H54 (cell line): ENCODE results near the gene RPUSD1.

Experiments
- DNase-seq: peaks from one replicate; pipeline ENCODE4 v3.0.0; 2011; ENCODE audit warnings: low spot score, mixed read lengths; ENCODE audit not compliant: insufficient read length
- FAIRE-seq: peaks from 3 replicates; lab custom pipeline; 2011; peaks lifted over from hg19 to GRCh38; lab: Jason Lieb, UNC
- POLR2A ChIP-seq: IDR thresholded peaks from 2 replicates; pipeline ENCODE4 v1.6.1; 2011; ENCODE audit warnings: low read depth, mild to moderate bottlenecking, low read length

The RPUSD1 gene

GRCh38 chr16:787321-787966, 737 bp downstream of the RPUSD1 start:
- no peak for TF ChIP-seq POLR2A
- FAIRE-seq (no peak), DNase-seq (no peak)

GRCh38 chr16:785563-786535, 2.3 kb downstream of the RPUSD1 start:
- FAIRE-seq (no peak), DNase-seq (no peak)
- TF ChIP-seq POLR2A: no peak

- TF ChIP-seq POLR2A: no peak
- no peak for FAIRE-seq
- no peak for DNase-seq
Observed at GRCh38 chr16:784431-784830, 3.8 kb downstream of the RPUSD1 start.

DNA sequence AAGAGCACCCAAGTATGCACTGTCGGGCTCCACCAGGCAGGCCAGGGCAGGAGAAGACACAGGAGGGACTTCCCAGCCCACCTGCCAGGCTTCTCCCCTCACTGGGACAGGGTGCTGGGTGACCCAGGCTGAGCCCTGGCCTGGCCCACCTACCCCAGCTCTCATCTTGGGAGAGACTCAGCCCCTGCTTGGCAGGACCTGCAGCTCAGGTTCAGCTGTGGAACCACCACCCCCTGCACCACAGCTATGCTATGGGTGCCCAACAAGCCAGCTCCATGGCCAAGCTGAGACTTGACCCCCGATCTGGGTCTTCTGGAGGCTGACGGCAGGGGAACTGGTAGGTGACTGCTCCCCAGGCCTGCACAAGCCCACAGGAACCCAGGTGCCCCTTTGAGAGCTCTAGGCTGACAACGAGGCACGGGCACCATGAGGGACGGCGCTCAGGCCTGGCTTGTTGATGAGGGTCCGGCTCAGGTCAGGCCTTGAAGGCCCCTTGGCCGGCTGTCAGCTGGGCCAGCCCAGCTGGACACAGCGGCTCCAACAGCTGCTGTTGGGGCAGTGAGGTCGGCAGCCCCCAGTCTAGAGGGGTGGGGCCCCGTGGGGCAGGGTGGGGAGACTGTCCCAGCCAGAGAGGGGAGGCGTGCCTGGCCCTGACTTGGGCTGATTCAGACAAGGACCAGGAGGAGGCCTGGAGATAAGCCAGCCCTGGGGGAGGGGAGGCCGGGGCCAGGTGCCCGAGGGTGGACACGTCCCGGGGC, 4.6 kb downstream of the RPUSD1 start:
- DNase-seq (no peak), FAIRE-seq (no peak)
- no peak for TF ChIP-seq POLR2A

- FAIRE-seq (no peak), DNase-seq (no peak)
- TF ChIP-seq POLR2A: peak; percentile 10; the same call in 1 of the 2 replicates
Observed at GRCh38 chr16:782766-783403, 5.3 kb downstream of the RPUSD1 start.

- no peak for TF ChIP-seq POLR2A
- FAIRE-seq (no peak), DNase-seq (no peak)
Observed at GRCh38 chr16:782258-782657, 5.9 kb downstream of the RPUSD1 start.

DNA sequence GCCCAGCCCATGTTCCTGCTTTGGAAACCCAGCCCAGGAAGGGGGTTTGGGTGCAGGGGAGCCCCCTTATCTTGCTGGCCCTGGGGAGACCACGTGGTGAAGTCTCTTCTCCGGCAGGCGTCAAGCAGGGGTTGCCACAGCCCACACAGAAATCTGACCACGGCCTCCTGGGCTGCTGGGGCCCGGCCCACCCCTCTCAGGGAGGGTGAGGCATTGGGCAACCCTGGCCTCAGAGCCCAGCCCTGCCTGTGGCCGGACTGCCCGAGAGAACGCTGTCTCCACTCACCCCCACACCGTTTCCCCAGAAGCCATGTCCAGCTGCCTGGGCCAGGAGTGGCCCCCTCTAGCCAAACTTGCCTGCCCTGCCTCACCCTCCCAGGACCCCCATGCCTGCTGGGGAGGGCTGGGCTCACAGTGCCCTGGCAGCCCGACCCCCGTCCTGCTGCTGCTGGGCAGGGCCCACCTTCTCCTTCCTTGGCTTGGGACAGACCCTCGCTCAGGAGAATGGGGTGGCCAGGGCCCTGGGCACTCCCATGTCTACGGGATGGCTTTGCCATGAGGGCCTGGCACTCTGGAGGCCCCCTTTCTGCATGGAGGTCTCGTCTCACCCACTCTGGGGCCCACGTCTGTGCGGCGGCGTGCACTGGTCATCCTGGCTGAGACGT, 6.7 kb downstream of the RPUSD1 start:
- FAIRE-seq (no peak), DNase-seq (no peak)
- TF ChIP-seq POLR2A: no peak

DNA sequence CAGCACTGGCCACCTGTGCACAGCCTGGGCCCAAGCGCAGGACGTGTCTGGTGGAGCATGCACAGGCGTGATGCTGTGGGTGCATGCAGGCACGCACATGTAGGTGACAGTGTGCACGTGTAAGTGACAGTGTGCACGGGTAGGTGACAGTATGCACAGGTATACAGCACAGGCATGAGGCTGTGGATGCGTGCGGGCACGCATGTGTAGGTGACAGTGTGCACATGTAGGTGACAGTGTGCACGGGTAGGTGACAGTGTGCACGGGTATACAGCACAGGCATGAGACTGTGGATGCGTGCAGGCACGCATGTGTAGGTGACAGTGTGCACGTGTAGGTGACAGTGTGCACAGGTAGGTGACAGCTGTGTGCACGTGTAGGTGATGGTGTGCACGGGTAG, 7.9 kb downstream of the RPUSD1 start:
- TF ChIP-seq POLR2A: no peak
- no peak for DNase-seq
- FAIRE-seq: no peak

DNA sequence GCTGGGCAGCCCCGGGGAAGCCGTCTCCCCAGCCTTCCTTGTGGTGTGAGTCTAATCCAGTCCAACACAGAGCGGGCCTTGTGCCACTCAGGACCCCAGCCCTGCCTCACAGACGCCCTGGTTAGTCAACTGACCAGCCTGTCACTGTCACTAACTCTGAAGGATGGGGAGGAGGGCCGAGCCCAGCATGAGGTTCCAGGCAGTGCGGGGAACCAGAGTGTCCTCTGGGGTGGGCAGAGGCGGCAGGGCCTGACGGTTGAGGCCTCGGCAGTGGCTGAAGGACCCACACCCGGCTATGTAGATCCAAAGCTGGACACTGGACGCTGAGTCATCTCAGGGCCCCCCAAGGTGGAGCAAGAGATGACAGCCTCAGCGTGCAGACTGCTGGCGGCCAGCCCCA, 8.6 kb downstream of the RPUSD1 start:
- TF ChIP-seq POLR2A: no peak
- DNase-seq: no peak
- FAIRE-seq: no peak

DNA sequence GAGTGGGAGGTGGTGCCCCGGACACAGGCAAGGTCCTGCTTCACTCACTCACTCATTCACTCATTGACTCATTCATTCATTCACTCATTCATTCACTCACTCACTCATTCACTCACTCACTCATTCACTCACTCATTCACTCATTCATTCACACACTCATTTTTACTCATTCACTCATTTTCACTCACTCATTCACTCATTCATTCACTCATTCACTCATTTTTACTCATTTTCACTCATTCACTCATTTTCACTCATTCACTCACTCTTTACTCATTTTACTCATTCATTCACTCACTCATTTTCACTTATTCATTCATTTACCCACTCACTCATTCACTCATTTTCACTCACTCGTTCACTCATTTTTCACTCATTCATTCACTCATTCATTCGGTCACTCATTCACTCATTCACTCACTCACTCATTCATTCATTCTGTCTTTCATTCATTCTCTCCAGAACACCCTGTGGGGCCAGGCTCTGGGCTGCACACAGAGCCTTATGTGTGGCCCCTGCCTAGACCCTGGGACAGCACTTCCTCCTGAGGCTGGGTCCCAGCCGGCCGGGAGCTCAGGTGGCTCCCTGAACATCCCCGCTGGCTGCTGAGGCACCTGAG, 9.2 kb downstream of the RPUSD1 start:
- TF ChIP-seq POLR2A: no peak
- no peak for FAIRE-seq
- no peak for DNase-seq

DNA sequence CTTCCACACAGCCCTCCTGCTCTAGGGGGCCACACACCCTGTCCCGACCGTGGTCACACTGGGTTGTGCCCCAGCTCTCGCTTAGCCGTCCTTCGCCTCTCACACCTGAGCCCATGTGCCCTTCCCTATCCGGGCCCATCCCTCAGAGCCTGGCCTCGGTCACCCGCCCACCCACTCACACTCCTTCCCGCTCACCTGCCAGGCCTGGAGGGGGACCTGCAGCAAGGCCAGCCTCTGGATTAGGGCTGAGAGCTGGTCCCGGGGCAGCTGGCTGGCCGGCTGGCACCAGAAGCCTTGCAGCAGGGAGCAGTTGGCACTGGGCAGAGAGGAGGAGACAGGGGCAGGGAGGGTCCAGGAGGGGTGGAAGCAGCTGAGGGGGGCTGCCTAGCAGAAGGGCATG, 9.7 kb downstream of the RPUSD1 start:
- DNase-seq: no peak
- TF ChIP-seq POLR2A: no peak
- FAIRE-seq: no peak

DNA sequence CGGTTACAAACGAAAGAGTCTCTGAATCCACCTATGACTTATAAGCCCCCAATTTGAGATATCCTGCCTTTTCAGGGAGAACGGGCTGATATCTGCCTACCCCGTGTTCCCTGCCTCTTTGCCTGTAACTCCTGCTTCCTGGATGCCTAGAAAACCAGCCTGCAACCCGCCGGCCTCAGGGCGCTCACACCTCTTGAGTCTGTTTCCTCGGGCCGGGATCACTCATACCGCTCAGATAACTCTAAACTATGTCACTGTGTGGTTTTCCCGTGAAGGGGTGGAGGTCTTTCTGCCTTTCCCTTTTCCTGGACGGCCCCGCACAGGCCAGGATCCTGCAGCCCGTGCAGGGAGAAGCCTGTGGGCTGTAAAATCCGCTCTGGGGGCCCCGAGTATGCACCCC, 10.4 kb downstream of the RPUSD1 start:
- DNase-seq: no peak
- no peak for FAIRE-seq
- no peak for TF ChIP-seq POLR2A
